HAP-1 (cell line): Measurements from ENCODE around the gene BNIP2.

Experiments
- DNase-seq, 2 experiments: peaks; one replicate each; pipeline ENCODE4 v3.0.0-alpha.2; 2016 to 2020; ENCODE audit warnings: low spot score in 2 of 2
- H3K27me3 ChIP-seq: fragments of 250-450 bp; sonication (Bioruptor Pico); 2 replicates; pipeline ENCODE4 v1.5.1; 2020; ENCODE audit warnings: low read depth, mild to moderate bottlenecking, moderate library complexity
- H3K36me3 ChIP-seq: fragments of 250-450 bp; sonication (Bioruptor Pico); replicated peaks from 2 replicates; pipeline ENCODE4 v1.5.1; 2020; ENCODE audit warnings: mild to moderate bottlenecking
- H3K4me1 ChIP-seq: fragments of 250-450 bp; sonication (Bioruptor Pico); 2 replicates; pipeline ENCODE4 v1.5.1; 2020; ENCODE audit warnings: mild to moderate bottlenecking
- H3K4me3 ChIP-seq: fragments of 250-450 bp; sonication (Bioruptor Pico); 2 replicates; pipeline ENCODE4 v1.5.1; 2020; ENCODE audit warnings: mild to moderate bottlenecking, moderate library complexity
- H3K9me3 ChIP-seq: fragments of 250-450 bp; sonication (Bioruptor Pico); 2 replicates; pipeline ENCODE4 v1.5.1; 2020; ENCODE audit warnings: mild to moderate bottlenecking, moderate library complexity
- in situ Hi-C: fragments of 300-500 bp; cut with MboI; formaldehyde crosslinking; loops from 3 replicates; pipeline ENCODE4 v1.14.3; 2020; ENCODE audit warnings: low sequenced_read_pairs, inconsistent platforms, mixed read lengths

Gene BNIP2

GRCh38 chr15:59688782-59689625, at the start of gene BNIP2:
Gene BNIP2, minus strand, starts transcription at chr15:59689320. Its CDS starts 6,863 bp downstream, at chr15:59682457.
- in situ Hi-C loops = no loop called here
- peak within 1 kb of the TSS; percentile 96 for H3K4me3 ChIP-seq
- no peaks in the 10 kb centered on the region for H3K27me3 ChIP-seq
- DNase-seq = peak; percentile 94 to 99
- H3K9me3 ChIP-seq = no peaks in the 10 kb centered on the region
- no peaks in the 10 kb centered on the region; the same call in none of the 2 replicates for H3K4me1 ChIP-seq
- H3K36me3 ChIP-seq = peaks cover 14% of the 10 kb centered on the region

- in situ Hi-C loops = no loop called here
- H3K4me1 ChIP-seq = no peaks in the 10 kb centered on the region
- no peaks in the 10 kb centered on the region for H3K36me3 ChIP-seq
- no peak overlapping the region for H3K4me3 ChIP-seq
- no peak for DNase-seq
- no peaks in the 10 kb centered on the region for H3K9me3 ChIP-seq
- H3K27me3 ChIP-seq = 0 out of 2 replicates have a peak, but pooled peaks cover 5% of the 10 kb centered on the region
Measured at GRCh38 chr15:59738676-59739075, 49.6 kb upstream of the BNIP2 start.

- H3K4me1 ChIP-seq = no peaks in the 10 kb centered on the region
- no peaks in the 10 kb centered on the region for H3K36me3 ChIP-seq
- H3K9me3 ChIP-seq = no peaks in the 10 kb centered on the region
- H3K27me3 ChIP-seq = peaks cover 8% of the 10 kb centered on the region; the same call in 1 of the 2 replicates
- in situ Hi-C loops = no loop called here
- H3K4me3 ChIP-seq = no peak overlapping the region
- no peak for DNase-seq
Measured at GRCh38 chr15:59736181-59736580, 47.1 kb upstream of the BNIP2 start.

GRCh38 chr15:59725151-59725486, 36.0 kb upstream of the BNIP2 start:
- H3K9me3 ChIP-seq = no peaks in the 10 kb centered on the region
- H3K4me3 ChIP-seq = no peak overlapping the region
- H3K4me1 ChIP-seq = no peaks in the 10 kb centered on the region
- H3K36me3 ChIP-seq = no peaks in the 10 kb centered on the region
- in situ Hi-C loops = no loop called here
- DNase-seq = no peak
- peaks cover 29% of the 10 kb centered on the region for H3K27me3 ChIP-seq

GRCh38 chr15:59723687-59724346, 34.7 kb upstream of the BNIP2 start:
- Histone ChIP-seq H3K9me3 (no peaks in the 10 kb centered on the region), H3K27me3 (peaks cover 20% of the 10 kb centered on the region), H3K36me3 (no peaks in the 10 kb centered on the region), H3K4me3 (no peak overlapping the region), H3K4me1 (no peaks in the 10 kb centered on the region)
- DNase-seq = no peak
- in situ Hi-C loops = no loop called here

- DNase-seq = no peak
- in situ Hi-C loops = no loop called here
- Histone ChIP-seq H3K9me3 (no peaks in the 10 kb centered on the region), H3K27me3 (peaks cover 13% of the 10 kb centered on the region; the same call in 1 of the 2 replicates), H3K4me1 (no peaks in the 10 kb centered on the region), H3K36me3 (no peaks in the 10 kb centered on the region), H3K4me3 (no peak overlapping the region)
Measured at GRCh38 chr15:59722476-59722875, 33.4 kb upstream of the BNIP2 start.

- no peak overlapping the region for H3K4me3 ChIP-seq
- no peaks in the 10 kb centered on the region for H3K9me3 ChIP-seq
- no peaks in the 10 kb centered on the region for H3K4me1 ChIP-seq
- in situ Hi-C loops = no loop called here
- H3K36me3 ChIP-seq = no peaks in the 10 kb centered on the region
- H3K27me3 ChIP-seq = peaks cover 11% of the 10 kb centered on the region; the same call in 1 of the 2 replicates
- no peak for DNase-seq
Measured at GRCh38 chr15:59722037-59722436, 32.9 kb upstream of the BNIP2 start.

- Histone ChIP-seq H3K4me3 (no peak overlapping the region), H3K4me1 (no peaks in the 10 kb centered on the region), H3K27me3 (peaks cover 11% of the 10 kb centered on the region; the same call in 1 of the 2 replicates), H3K36me3 (no peaks in the 10 kb centered on the region), H3K9me3 (no peaks in the 10 kb centered on the region)
- no peak for DNase-seq
- in situ Hi-C loops = no loop called here
Measured at GRCh38 chr15:59721411-59721810, 32.3 kb upstream of the BNIP2 start.

GRCh38 chr15:59713177-59713576, 24.1 kb upstream of the BNIP2 start:
- in situ Hi-C loops = loop anchor here (10.0 kb wide), 1 partner anchor 612 kb away; no protein-coding TSS in a partner anchor

GRCh38 chr15:59711451-59712243, 22.5 kb upstream of the BNIP2 start:
- no peaks in the 10 kb centered on the region for H3K4me1 ChIP-seq
- H3K27me3 ChIP-seq = peaks cover 15% of the 10 kb centered on the region
- no peaks in the 10 kb centered on the region for H3K36me3 ChIP-seq
- no peak overlapping the region for H3K4me3 ChIP-seq
- in situ Hi-C loops = loop anchor here (10.0 kb wide), 1 partner anchor 613 kb away; no protein-coding TSS in a partner anchor
- DNase-seq = no peak
- no peaks in the 10 kb centered on the region for H3K9me3 ChIP-seq

More at GRCh38 chr15:59713177-59713576, 24.1 kb upstream of the BNIP2 start:
- H3K36me3 ChIP-seq = no peaks in the 10 kb centered on the region
- H3K9me3 ChIP-seq = no peaks in the 10 kb centered on the region
- H3K4me1 ChIP-seq = no peaks in the 10 kb centered on the region
- H3K27me3 ChIP-seq = peaks cover 15% of the 10 kb centered on the region
- H3K4me3 ChIP-seq = no peak overlapping the region
- DNase-seq = no peak

GRCh38 chr15:59707619-59708018, 18.5 kb upstream of the BNIP2 start:
- DNase-seq = no peak
- Histone ChIP-seq H3K4me1 (no peaks in the 10 kb centered on the region), H3K27me3 (peaks cover 26% of the 10 kb centered on the region), H3K36me3 (no peaks in the 10 kb centered on the region), H3K4me3 (no peak overlapping the region), H3K9me3 (no peaks in the 10 kb centered on the region)
- in situ Hi-C loops = no loop called here

- no peaks in the 10 kb centered on the region for H3K4me1 ChIP-seq
- H3K9me3 ChIP-seq = no peaks in the 10 kb centered on the region
- H3K27me3 ChIP-seq = peaks cover 34% of the 10 kb centered on the region
- in situ Hi-C loops = no loop called here
- H3K36me3 ChIP-seq = no peaks in the 10 kb centered on the region
- H3K4me3 ChIP-seq = no peak overlapping the region
- DNase-seq = no peak
Measured at GRCh38 chr15:59703979-59704796, 15.1 kb upstream of the BNIP2 start.

- Histone ChIP-seq H3K27me3 (peaks cover 34% of the 10 kb centered on the region), H3K36me3 (no peaks in the 10 kb centered on the region), H3K9me3 (no peaks in the 10 kb centered on the region), H3K4me1 (no peaks in the 10 kb centered on the region), H3K4me3 (no peak overlapping the region)
- in situ Hi-C loops = no loop called here
- no peak for DNase-seq
Measured at GRCh38 chr15:59702351-59702750, 13.2 kb upstream of the BNIP2 start.
